Naive thymus-derived CD4-positive, alpha-beta T cell (primary cell): Measurements from ENCODE around the gene DNAH6. TPM values are rescaled to one million over a fixed set of nuclear protein-coding genes. Genes with fewer than 3 reads are reported as not detected.

Experiments used
- ATAC-seq: fragments of 150-1000 bp; cut with Tn5 transposase; 2 replicates; pipeline ENCODE4 v1.10.0; 2021; ENCODE audit warnings: mild to moderate bottlenecking, moderate library complexity
- CTCF ChIA-PET: fragments of 350-600 bp; sonication (Branson Sonifier 250); formaldehyde crosslinking; loops from one replicate; lab custom pipeline; 2021; ENCODE audit warnings: antibody characterized with exemption; lab: Charles Lee
- POLR2A ChIA-PET: fragments of 350-600 bp; sonication (Branson Sonifier 250); formaldehyde crosslinking; loops from one replicate; lab custom pipeline; 2021; ENCODE audit warnings: antibody characterized with exemption, inconsistent platforms; lab: Charles Lee
- DNase-seq, 9 donors: peaks; one replicate each; pipeline versions ENCODE4 v3.0.0 to v3.0.0-alpha.2; 2020 to 2022; ENCODE audit warnings: mixed read lengths in 1 of 9
- H3K27ac ChIP-seq: one replicate; pipeline ENCODE4 v1.7.0; 2013; ENCODE audit warnings: mild to moderate bottlenecking, low read depth, low read length, moderate library complexity
- H3K27me3 ChIP-seq, 2 donors: one replicate each; pipeline ENCODE4 v1.7.0; 2013; ENCODE audit warnings: low read length in 2 of 2, mild to moderate bottlenecking in 2 of 2, moderate library complexity in 2 of 2; ENCODE audit not compliant: control insufficient read depth in 2 of 2, insufficient read depth in 2 of 2
- H3K36me3 ChIP-seq, 3 experiments: 1 replicate in 2 of 3; 2 replicates in 1 of 3; pipeline ENCODE4 v1.7.0; 2013; ENCODE audit warnings: low read length in 3 of 3, mild to moderate bottlenecking in 3 of 3, moderate library complexity in 1 of 3; ENCODE audit not compliant: insufficient read depth in 3 of 3, control insufficient read depth in 2 of 3
- H3K4me1 ChIP-seq, 2 donors: one replicate each; pipeline ENCODE4 v1.7.0; 2013; ENCODE audit warnings: low read length in 2 of 2, mild to moderate bottlenecking in 2 of 2, moderate library complexity in 1 of 2; ENCODE audit not compliant: control insufficient read depth in 2 of 2, insufficient read depth in 2 of 2
- H3K4me3 ChIP-seq: 2 replicates; pipeline ENCODE4 v1.7.0; 2013; ENCODE audit warnings: mild to moderate bottlenecking, low read length
- H3K9me3 ChIP-seq, 3 experiments: 1 replicate in 2 of 3; 2 replicates in 1 of 3; pipeline ENCODE4 v1.7.0; 2013; ENCODE audit warnings: low read length in 3 of 3; ENCODE audit not compliant: control insufficient read depth in 2 of 3
- H3K27ac Mint-ChIP-seq, 9 donors: one replicate each; pipeline ENCODE4 v1.8.0; 2020 to 2022; ENCODE audit warnings: mixed read lengths in 9 of 9, mild to moderate bottlenecking in 8 of 9, moderate library complexity in 5 of 9, inconsistent platforms in 2 of 9
- H3K27me3 Mint-ChIP-seq, 5 donors: one replicate each; pipeline ENCODE4 v1.8.0; 2021 to 2022; ENCODE audit warnings: mixed read lengths in 5 of 5, mild to moderate bottlenecking in 1 of 5
- H3K36me3 Mint-ChIP-seq, 5 donors: one replicate each; pipeline ENCODE4 v1.8.0; 2020 to 2022; ENCODE audit warnings: mixed read lengths in 5 of 5, mild to moderate bottlenecking in 3 of 5, inconsistent platforms in 1 of 5
- H3K4me1 Mint-ChIP-seq, 7 donors: one replicate each; pipeline ENCODE4 v1.8.0; 2020 to 2022; ENCODE audit warnings: mixed read lengths in 7 of 7, mild to moderate bottlenecking in 3 of 7, inconsistent platforms in 1 of 7
- H3K4me3 Mint-ChIP-seq, 10 donors: one replicate each; pipeline ENCODE4 v1.8.0; 2020 to 2022; ENCODE audit warnings: mild to moderate bottlenecking in 10 of 10, mixed read lengths in 10 of 10, moderate library complexity in 6 of 10, inconsistent platforms in 2 of 10
- H3K9me3 Mint-ChIP-seq, 11 donors: one replicate each; pipeline ENCODE4 v1.8.0; 2020 to 2022; ENCODE audit warnings: mixed read lengths in 11 of 11, mild to moderate bottlenecking in 4 of 11, inconsistent platforms in 1 of 11, moderate library complexity in 1 of 11
- intact Hi-C, 2 donors: fragments of 100-400 bp; cut with micrococcal nuclease; formaldehyde crosslinking; loops; one replicate each; pipeline ENCODE4 v1.15.1; 2023
- polyA plus RNA-seq, 2 donors: library from polyadenylated mRNA; unstranded; fragments of 300-500 nt; fragmentation: Illumina TruSeq; gene quantifications; one replicate each; pipeline ENCODE4 v1.2.3, GENCODE V29; 2021
- total RNA-seq, 6 experiments: library from RNA in 5 of 6; stranded (reverse) in 5 of 6; gene quantifications; 1 replicate in 5 of 6; 2 replicates in 1 of 6; pipeline ENCODE4 v1.2.3 and lab custom pipeline; 2021 to 2026

Gene DNAH6
- total and polyA plus RNA-seq, 7 experiments from 2014 or later, result 0.73 to 2.3 (median 1.3) TPM

DNA sequence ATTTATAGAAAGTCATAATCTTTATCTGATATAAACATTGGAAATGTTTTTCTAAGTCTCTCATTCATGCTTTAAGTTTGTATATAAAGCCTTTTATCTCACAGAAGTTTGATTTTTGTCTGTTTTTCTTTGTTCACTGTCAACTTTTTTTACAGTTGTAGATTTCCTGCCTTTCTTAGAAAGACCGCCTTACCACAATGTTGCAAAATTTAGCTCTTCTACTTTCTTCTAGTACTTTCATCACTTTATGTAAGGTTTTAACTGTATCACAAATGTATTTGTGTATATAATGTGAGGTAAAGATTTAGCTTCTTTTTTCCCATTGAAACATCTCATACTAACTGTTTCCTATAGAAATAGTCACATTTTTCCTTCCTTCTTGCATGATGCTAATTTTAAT lies 136.1 kb downstream of the DNAH6 start:
- no peak overlapping the region for H3K4me3 ChIP-seq
- ATAC-seq, result peak; percentile 36
- H3K4me1 ChIP-seq, result peaks cover 26 to 83% of the 10 kb centered on the region in 2 donors

DNA sequence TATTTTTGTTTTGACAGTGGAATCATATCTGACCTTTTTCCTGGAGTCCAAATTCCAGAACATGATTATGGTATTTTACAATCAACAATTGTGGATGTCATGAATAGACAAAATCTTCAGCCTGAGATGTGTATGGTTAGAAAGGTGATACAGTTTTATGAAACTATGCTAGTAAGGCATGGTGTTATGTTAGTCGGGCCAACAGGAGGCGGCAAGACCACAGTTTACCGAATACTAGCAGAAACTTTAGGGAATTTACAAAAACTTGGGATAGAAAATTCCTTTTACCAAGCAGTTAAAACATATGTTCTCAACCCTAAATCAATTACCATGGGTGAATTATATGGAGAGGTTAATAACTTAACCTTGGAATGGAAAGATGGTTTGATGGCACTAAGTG lies 137.0 kb downstream of the DNAH6 start:
- Histone ChIP-seq H3K4me3 (no peak overlapping the region), H3K27ac (no peak overlapping the region), H3K4me1 (peaks cover 26 to 74% of the 10 kb centered on the region in 2 donors), H3K9me3 (no peaks in the 10 kb centered on the region), H3K36me3 (no peaks in the 10 kb centered on the region), H3K27me3 (no peaks in the 10 kb centered on the region)
- CTCF ChIA-PET, result interaction anchor here (0.6 to 1.3 kb wide), 3 partner anchors 22 to 225 kb away, joined by 3 to 4 read pairs (median 3); no protein-coding TSS in a partner anchor
- no peak for ATAC-seq
- H3K27me3 Mint-ChIP-seq, result peaks cover 0 to 4% (median 0%) of the 10 kb centered on the region in 5 donors
- peak overlapping the region in 8 of 10 donors; percentile 1 to 75 (median 18) for H3K4me3 Mint-ChIP-seq
- H3K27ac Mint-ChIP-seq, result peak overlapping the region in 8 of 9 donors; percentile 11 to 90 (median 80)
- intact Hi-C loops, result loop anchor here (5.0 kb wide), 4 partner anchors 129 to 274 kb away; no protein-coding TSS in a partner anchor
- POLR2A ChIA-PET, result interaction anchor here (1.0 to 1.1 kb wide), 4 partner anchors 41 to 125 kb away, joined by 3 to 4 read pairs (median 3); no protein-coding TSS in a partner anchor
- peaks cover 52 to 90% (median 81%) of the 10 kb centered on the region in 7 donors for H3K4me1 Mint-ChIP-seq
- peaks cover 0 to 38% (median 11%) of the 10 kb centered on the region in 11 donors for H3K9me3 Mint-ChIP-seq
- H3K36me3 Mint-ChIP-seq, result peaks cover 6 to 29% (median 14%) of the 10 kb centered on the region in 5 donors
- DNase-seq, result no peak

More for the DNA sequence above, 136.1 kb downstream of the DNAH6 start:
- Mint-ChIP-seq H3K36me3 (peaks cover 6 to 28% (median 14%) of the 10 kb centered on the region in 5 donors), H3K9me3 (peaks cover 0 to 37% (median 11%) of the 10 kb centered on the region in 11 donors), H3K4me3 (peak overlapping the region in 9 of 10 donors; percentile 41 to 75 (median 67)), H3K27ac (peak overlapping the region in 8 of 9 donors; percentile 13 to 90 (median 53)), H3K27me3 (peaks cover 0 to 1% (median 0%) of the 10 kb centered on the region in 5 donors), H3K4me1 (peaks cover 56 to 98% (median 90%) of the 10 kb centered on the region in 7 donors)
- H3K27ac ChIP-seq, result peak overlapping the region; percentile 24
- intact Hi-C loops, result loop anchor here (1.0 to 5.0 kb wide), 6 partner anchors 8 to 275 kb away; no protein-coding TSS in a partner anchor
- H3K9me3 ChIP-seq, result no peaks in the 10 kb centered on the region
- POLR2A ChIA-PET, result interaction anchor here (0.7 to 1.1 kb wide), 8 partner anchors 42 to 254 kb away, joined by 3 to 4 read pairs (median 3); no protein-coding TSS in a partner anchor
- DNase-seq, result peak in 6 of 9 donors; percentile 30 to 68 (median 58)
- H3K27me3 ChIP-seq, result no peaks in the 10 kb centered on the region
- CTCF ChIA-PET, result interaction anchor here (0.6 to 1.3 kb wide), 3 partner anchors 21 to 266 kb away, joined by 3 to 4 read pairs (median 3); no protein-coding TSS in a partner anchor
- no peaks in the 10 kb centered on the region for H3K36me3 ChIP-seq

DNA sequence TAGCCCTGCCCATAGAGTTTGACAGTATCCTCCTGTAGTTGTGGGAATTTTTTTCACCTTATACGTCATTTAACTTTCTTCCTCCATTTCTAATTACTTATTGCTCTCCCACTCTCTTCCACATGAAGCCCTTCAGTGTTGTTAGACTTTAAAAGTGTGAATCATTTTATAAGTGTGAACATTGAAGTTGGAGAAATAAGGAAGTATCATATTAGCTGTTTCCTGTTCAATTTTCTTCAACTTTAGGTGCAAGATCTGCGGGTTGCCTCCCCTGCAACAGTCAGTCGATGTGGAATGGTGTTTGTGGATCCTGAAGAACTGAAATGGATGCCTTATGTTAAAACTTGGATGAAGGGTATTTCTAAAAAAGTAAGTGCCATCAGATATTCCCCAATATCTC lies 138.1 kb downstream of the DNAH6 start:
- no peaks in the 10 kb centered on the region for H3K27me3 ChIP-seq
- peaks cover 26 to 63% of the 10 kb centered on the region in 2 donors for H3K4me1 ChIP-seq
- no peaks in the 10 kb centered on the region for H3K36me3 ChIP-seq
- ATAC-seq (no peak), DNase-seq (no peak)
- H3K4me1 Mint-ChIP-seq, result peaks cover 46 to 78% (median 70%) of the 10 kb centered on the region in 7 donors
- no peak overlapping the region for H3K4me3 ChIP-seq
- peaks cover 0 to 38% (median 11%) of the 10 kb centered on the region in 11 donors for H3K9me3 Mint-ChIP-seq
- peaks cover 6 to 27% (median 14%) of the 10 kb centered on the region in 5 donors for H3K36me3 Mint-ChIP-seq
- peak overlapping the region in 8 of 10 donors; percentile 15 to 75 (median 52) for H3K4me3 Mint-ChIP-seq
- ChIA-PET CTCF (no interaction called here), POLR2A (interaction anchor here (0.9 to 1.4 kb wide), 3 partner anchors 9 to 63 kb away, joined by 3 read pairs; no protein-coding TSS in a partner anchor)
- intact Hi-C loops, result loop anchor here (1.0 to 5.0 kb wide), 6 partner anchors 8 to 273 kb away; no protein-coding TSS in a partner anchor
- H3K9me3 ChIP-seq, result no peaks in the 10 kb centered on the region
- no peak overlapping the region for H3K27ac ChIP-seq
- H3K27ac Mint-ChIP-seq, result peak overlapping the region in 8 of 9 donors; percentile 65 to 90 (median 84)
- peaks cover 0 to 4% (median 0%) of the 10 kb centered on the region in 5 donors for H3K27me3 Mint-ChIP-seq

DNA sequence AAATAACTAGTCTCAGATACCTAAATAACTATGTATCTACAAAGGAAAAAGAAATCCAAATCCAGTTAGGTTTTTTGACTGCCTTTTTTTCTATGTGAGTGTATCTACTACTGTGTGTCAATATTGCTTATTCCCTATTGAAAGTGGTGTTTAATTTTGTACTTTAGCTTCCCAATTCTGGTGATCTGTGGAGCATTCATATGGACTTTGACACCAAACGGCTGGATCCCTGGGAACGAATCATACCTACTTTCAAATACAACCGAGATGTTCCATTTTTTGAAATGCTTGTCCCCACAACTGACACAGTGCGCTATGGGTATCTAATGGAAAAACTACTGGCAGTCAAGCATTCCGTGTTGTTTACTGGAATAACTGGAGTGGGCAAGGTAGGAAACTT lies 152.8 kb downstream of the DNAH6 start:
- intact Hi-C loops, result loop anchor here in 1 of 2 donors (2.0 kb wide), 1 partner anchor 14 kb away; no protein-coding TSS in a partner anchor
- peaks cover 0 to 4% (median 1%) of the 10 kb centered on the region in 5 donors for H3K36me3 Mint-ChIP-seq
- no peak overlapping the region for H3K4me3 Mint-ChIP-seq
- POLR2A ChIA-PET, result interaction anchor here (0.7 to 1.0 kb wide), 3 partner anchors 11 to 143 kb away, joined by 3 to 6 read pairs (median 4); no protein-coding TSS in a partner anchor
- H3K9me3 Mint-ChIP-seq, result peaks cover 0 to 14% (median 4%) of the 10 kb centered on the region in 11 donors
- no peaks in the 10 kb centered on the region for H3K9me3 ChIP-seq
- peaks cover 0 to 14% (median 0%) of the 10 kb centered on the region in 5 donors for H3K27me3 Mint-ChIP-seq
- H3K4me1 Mint-ChIP-seq, result peaks cover 0 to 41% (median 22%) of the 10 kb centered on the region in 7 donors
- DNase-seq, result no peak
- no peaks in the 10 kb centered on the region for H3K27me3 ChIP-seq
- CTCF ChIA-PET, result no interaction called here
- no peaks in the 10 kb centered on the region for H3K36me3 ChIP-seq
- ATAC-seq, result no peak
- H3K4me1 ChIP-seq, result no peaks in the 10 kb centered on the region
- H3K27ac ChIP-seq, result no peak overlapping the region
- H3K27ac Mint-ChIP-seq, result no peak overlapping the region
- H3K4me3 ChIP-seq, result no peak overlapping the region

DNA sequence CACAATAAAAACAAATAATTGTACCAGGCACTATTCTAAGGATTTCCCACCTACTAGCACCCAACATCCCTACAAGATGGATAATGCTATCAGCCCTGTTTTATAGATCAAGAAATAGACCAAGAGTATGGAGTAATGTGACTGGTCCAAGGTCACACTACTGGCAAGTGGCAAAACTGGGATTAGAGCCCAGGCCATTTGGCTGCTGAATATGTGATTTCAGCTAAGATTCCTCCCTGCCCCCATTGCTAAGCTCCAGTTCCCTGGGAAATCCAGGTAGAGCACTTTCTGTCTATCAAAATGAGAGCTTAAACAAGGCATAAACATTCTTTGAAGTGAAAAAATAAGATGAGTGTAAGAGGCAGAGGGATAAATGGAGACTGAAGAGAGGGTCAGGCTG lies 157.8 kb downstream of the DNAH6 start:
- H3K4me1 ChIP-seq, result peaks cover 0 to 16% of the 10 kb centered on the region in 2 donors
- H3K27me3 ChIP-seq, result no peaks in the 10 kb centered on the region
- Mint-ChIP-seq H3K9me3 (peaks cover 0 to 2% (median 0%) of the 10 kb centered on the region in 11 donors), H3K4me3 (no peak overlapping the region), H3K27ac (peak overlapping the region in 1 of 9 donors; percentile 88), H3K27me3 (peaks cover 0 to 2% (median 0%) of the 10 kb centered on the region in 5 donors), H3K36me3 (peaks cover 0 to 5% (median 0%) of the 10 kb centered on the region in 5 donors), H3K4me1 (peaks cover 4 to 57% (median 34%) of the 10 kb centered on the region in 7 donors)
- intact Hi-C loops, result no loop called here
- no peaks in the 10 kb centered on the region for H3K9me3 ChIP-seq
- H3K36me3 ChIP-seq, result no peaks in the 10 kb centered on the region
- no peak overlapping the region for H3K27ac ChIP-seq
- ChIA-PET CTCF (no interaction called here), POLR2A (interaction anchor here (0.6 kb wide), 1 partner anchor 51 kb away, joined by 3 read pairs; no protein-coding TSS in a partner anchor)
- no peak for DNase-seq
- ATAC-seq, result no peak
- no peak overlapping the region for H3K4me3 ChIP-seq

DNA sequence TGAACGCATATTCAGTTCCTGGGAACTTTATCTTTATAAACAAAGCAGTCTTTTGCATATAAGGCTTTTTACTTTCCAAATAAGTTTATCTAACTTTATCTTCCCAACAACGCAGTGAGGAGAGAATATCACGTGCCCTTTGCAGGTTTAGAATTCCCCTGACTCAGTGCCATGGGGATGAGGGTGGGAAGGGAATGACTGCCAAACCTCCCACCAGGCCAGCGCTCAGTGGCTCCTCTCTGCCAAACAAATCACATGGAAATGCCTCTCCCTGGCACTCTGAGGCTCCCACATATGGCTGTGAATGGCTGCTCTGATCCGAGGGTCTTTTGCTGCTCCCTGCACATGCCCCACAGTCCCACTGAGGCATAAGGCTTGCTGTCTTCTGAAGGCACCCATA lies 158.3 kb downstream of the DNAH6 start:
- H3K36me3 ChIP-seq, result no peaks in the 10 kb centered on the region
- H3K27ac ChIP-seq, result no peak overlapping the region
- Mint-ChIP-seq H3K27me3 (peaks cover 0 to 2% (median 0%) of the 10 kb centered on the region in 5 donors), H3K4me3 (no peak overlapping the region), H3K36me3 (peaks cover 0 to 5% (median 0%) of the 10 kb centered on the region in 5 donors), H3K4me1 (peaks cover 4 to 57% (median 34%) of the 10 kb centered on the region in 7 donors), H3K27ac (peak overlapping the region in 2 of 9 donors; percentile 16 to 88), H3K9me3 (peaks cover 0 to 2% (median 0%) of the 10 kb centered on the region in 11 donors)
- no peaks in the 10 kb centered on the region for H3K9me3 ChIP-seq
- ChIA-PET POLR2A (no interaction called here), CTCF (no interaction called here)
- intact Hi-C loops, result no loop called here
- DNase-seq (no peak), ATAC-seq (no peak)
- peaks cover 0 to 16% of the 10 kb centered on the region in 2 donors for H3K4me1 ChIP-seq
- H3K4me3 ChIP-seq, result no peak overlapping the region
- no peaks in the 10 kb centered on the region for H3K27me3 ChIP-seq
